Pancreas (tissue), 10 donors: Measurements from ENCODE around the gene SHC3. TPM values are rescaled to one million over a fixed set of nuclear protein-coding genes. Genes with fewer than 3 reads are reported as not detected.

ENCODE experiments used
- ATAC-seq, 4 donors: fragments of 200-7000 bp; cut with Tn5 transposase; one replicate each; pipeline versions ENCODE4 v1.8.0 to v1.9.1; 2020; ENCODE audit warnings: mild to moderate bottlenecking in 4 of 4, moderate library complexity in 4 of 4
- DNase-seq, 6 donors: peaks; one replicate each; pipeline ENCODE4 v3.0.0-alpha.2; 2020
- FAIRE-seq: peaks from 2 replicates; lab custom pipeline; 2012; peaks lifted over from hg19 to GRCh38; lab: Jason Lieb, UNC
- H3K27ac ChIP-seq, 4 donors: fragments of 200-600 bp; sonication (generic); 1 replicate in 3 of 4; 2 replicates in 1 of 4; pipeline versions ENCODE4 v1.5.0 to v1.8.0; 2020
- H3K27me3 ChIP-seq, 4 donors: fragments of 200-600 bp; one replicate each; pipeline ENCODE4 v1.8.0; 2021
- H3K36me3 ChIP-seq, 3 donors: fragments of 200-600 bp; sonication (generic) in 1 of 3; one replicate each; pipeline versions ENCODE4 v1.5.0 to v1.8.0; 2020 to 2021
- H3K4me1 ChIP-seq, 3 donors: fragments of 200-600 bp; one replicate each; pipeline ENCODE4 v1.8.0; 2021
- H3K4me3 ChIP-seq, 4 donors: fragments of 200-600 bp; sonication (generic) in 2 of 4; one replicate each; pipeline versions ENCODE4 v1.5.0 to v1.8.0; 2020 to 2021
- H3K9me3 ChIP-seq, 4 donors: fragments of 200-600 bp; one replicate each; pipeline ENCODE4 v1.8.0; 2021
- WGBS, 2 donors: extraction: QIAGEN DNeasy Blood & Tissue Kit; methylation state at CpG; one replicate each; pipeline ENCODE4 v1.1.7; 2013; 5-methylcytosine and 5-hydroxymethylcytosine counted together
- intact Hi-C, 3 donors: fragments of 100-400 bp; cut with DNase I; formaldehyde crosslinking; loops; one replicate each; pipeline versions ENCODE4 v1.11.1 to v1.14.2; 2022
- polyA plus RNA-seq, 2 donors: library from polyadenylated mRNA; stranded (reverse); fragments of 200-250 nt; gene quantifications; one replicate each; pipeline ENCODE4 v1.2.3, GENCODE V29; 2013
- total RNA-seq, 6 donors: library from RNA; stranded (reverse); fragmentation: NEBNext Ultra II Directional in 4 of 6; extraction: Animal tissue kit (Norgen Biotek cat#: 25700) in 4 of 6; gene quantifications; one replicate each; pipeline versions ENCODE4 v1.2.1 to v1.2.4, GENCODE V29; 2021 to 2023
- TF ChIP-seq, protein P1 (sequence below), 4 donors: fragments of 200-600 bp; sonication (generic) in 3 of 4; IDR thresholded peaks; one replicate each; pipeline versions ENCODE4 v1.5.0 to v1.8.0; 2021; ENCODE audit warnings: antibody characterized with exemption in 4 of 4
- donor health status: healthy with polysubstance abuse.
- donor health status: DM: no; HTN: no; CAD: no; lungs with moderate emphysema.
- donor health status: DM: no; HTN: no; CAD: no.
- donor health status: control.
- donor health status: control.
- donor health status: Bipolar disorder and iron deficiency.
- donor health status: DM: yes; HTN: yes; CAD: no.
- donor health status: DM: no; HTN: no; CAD: no.
- donor health status: DM: no; HTN: no; CAD: no.
- donor health status: DM: yes; HTN: yes; CAD: no.

SHC3 gene
- total and polyA plus RNA-seq, 8 donors = 0.19 to 6.3 (median 1.8) TPM

DNA sequence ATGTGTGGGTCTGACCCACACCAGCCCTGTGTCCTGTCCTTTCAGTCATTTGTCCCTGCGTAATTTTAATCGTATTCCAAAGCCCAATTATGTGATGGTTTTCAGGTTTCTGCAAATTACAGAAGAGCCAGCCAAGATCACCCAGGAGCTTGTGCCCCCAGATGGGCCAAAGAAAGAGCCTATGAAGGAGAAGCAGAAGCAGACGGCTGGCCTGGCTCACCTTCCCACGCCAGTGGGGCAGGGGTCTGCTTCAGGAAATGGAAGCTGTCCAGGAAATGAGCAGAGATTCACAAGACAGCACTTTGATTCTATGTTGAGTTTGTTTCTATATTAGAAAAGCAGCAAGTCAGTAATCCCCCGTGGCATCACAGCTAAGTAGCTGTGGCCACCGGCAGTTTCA, 175.6 kb downstream of the SHC3 start:
- intact Hi-C loops = loop anchor here in 2 of 3 donors (5.0 kb wide), 1 partner anchor 411 kb away; no protein-coding TSS in a partner anchor
- 88 to 92% methylated on average over 6 of the region's 6 CpGs for WGBS, 2 donors
- DNase-seq (no peak), ATAC-seq (no peak), FAIRE-seq (no peak)
- Histone ChIP-seq H3K4me3 (no peak overlapping the region), H3K27me3 (no peaks in the 10 kb centered on the region), H3K4me1 (peaks cover 0 to 14% (median 8%) of the 10 kb centered on the region in 3 donors), H3K9me3 (no peaks in the 10 kb centered on the region), H3K36me3 (no peaks in the 10 kb centered on the region), H3K27ac (no peak overlapping the region)
- TF ChIP-seq, protein P1, sequence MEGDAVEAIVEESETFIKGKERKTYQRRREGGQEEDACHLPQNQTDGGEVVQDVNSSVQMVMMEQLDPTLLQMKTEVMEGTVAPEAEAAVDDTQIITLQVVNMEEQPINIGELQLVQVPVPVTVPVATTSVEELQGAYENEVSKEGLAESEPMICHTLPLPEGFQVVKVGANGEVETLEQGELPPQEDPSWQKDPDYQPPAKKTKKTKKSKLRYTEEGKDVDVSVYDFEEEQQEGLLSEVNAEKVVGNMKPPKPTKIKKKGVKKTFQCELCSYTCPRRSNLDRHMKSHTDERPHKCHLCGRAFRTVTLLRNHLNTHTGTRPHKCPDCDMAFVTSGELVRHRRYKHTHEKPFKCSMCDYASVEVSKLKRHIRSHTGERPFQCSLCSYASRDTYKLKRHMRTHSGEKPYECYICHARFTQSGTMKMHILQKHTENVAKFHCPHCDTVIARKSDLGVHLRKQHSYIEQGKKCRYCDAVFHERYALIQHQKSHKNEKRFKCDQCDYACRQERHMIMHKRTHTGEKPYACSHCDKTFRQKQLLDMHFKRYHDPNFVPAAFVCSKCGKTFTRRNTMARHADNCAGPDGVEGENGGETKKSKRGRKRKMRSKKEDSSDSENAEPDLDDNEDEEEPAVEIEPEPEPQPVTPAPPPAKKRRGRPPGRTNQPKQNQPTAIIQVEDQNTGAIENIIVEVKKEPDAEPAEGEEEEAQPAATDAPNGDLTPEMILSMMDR (IDR thresholded peaks at IDR 0.05) = no peak

DNA sequence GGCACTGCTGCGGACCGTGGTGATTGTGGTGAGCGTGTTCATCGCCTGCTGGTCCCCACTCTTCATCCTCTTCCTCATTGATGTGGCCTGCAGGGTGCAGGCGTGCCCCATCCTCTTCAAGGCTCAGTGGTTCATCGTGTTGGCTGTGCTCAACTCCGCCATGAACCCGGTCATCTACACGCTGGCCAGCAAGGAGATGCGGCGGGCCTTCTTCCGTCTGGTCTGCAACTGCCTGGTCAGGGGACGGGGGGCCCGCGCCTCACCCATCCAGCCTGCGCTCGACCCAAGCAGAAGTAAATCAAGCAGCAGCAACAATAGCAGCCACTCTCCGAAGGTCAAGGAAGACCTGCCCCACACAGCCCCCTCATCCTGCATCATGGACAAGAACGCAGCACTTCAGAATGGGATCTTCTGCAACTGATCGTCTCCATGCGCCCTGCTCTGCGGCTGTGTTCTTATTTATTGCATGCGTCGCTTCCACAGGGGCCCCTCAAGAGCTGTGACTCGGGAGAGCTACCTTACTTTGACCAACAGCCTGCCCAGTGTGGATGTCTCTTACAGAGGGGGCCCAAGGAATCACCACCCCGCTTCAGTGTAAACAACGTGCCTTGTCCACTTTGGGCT, 176.6 kb downstream of the SHC3 start:
- H3K27ac ChIP-seq = no peak overlapping the region
- H3K4me3 ChIP-seq = no peak overlapping the region
- no peaks in the 10 kb centered on the region for H3K36me3 ChIP-seq
- no peaks in the 10 kb centered on the region for H3K9me3 ChIP-seq
- no peaks in the 10 kb centered on the region for H3K27me3 ChIP-seq
- DNase-seq = no peak
- TF ChIP-seq, protein P1 (IDR thresholded peaks at IDR 0.05) = no peak
- intact Hi-C loops = loop anchor here in 2 of 3 donors (5.0 kb wide), 1 partner anchor 410 kb away; no protein-coding TSS in a partner anchor
- no peak for ATAC-seq
- FAIRE-seq = no peak
- 92% methylated on average over 27 of the region's 27 CpGs for WGBS, 2 donors
- H3K4me1 ChIP-seq = peaks cover 0 to 14% (median 8%) of the 10 kb centered on the region in 3 donors

DNA sequence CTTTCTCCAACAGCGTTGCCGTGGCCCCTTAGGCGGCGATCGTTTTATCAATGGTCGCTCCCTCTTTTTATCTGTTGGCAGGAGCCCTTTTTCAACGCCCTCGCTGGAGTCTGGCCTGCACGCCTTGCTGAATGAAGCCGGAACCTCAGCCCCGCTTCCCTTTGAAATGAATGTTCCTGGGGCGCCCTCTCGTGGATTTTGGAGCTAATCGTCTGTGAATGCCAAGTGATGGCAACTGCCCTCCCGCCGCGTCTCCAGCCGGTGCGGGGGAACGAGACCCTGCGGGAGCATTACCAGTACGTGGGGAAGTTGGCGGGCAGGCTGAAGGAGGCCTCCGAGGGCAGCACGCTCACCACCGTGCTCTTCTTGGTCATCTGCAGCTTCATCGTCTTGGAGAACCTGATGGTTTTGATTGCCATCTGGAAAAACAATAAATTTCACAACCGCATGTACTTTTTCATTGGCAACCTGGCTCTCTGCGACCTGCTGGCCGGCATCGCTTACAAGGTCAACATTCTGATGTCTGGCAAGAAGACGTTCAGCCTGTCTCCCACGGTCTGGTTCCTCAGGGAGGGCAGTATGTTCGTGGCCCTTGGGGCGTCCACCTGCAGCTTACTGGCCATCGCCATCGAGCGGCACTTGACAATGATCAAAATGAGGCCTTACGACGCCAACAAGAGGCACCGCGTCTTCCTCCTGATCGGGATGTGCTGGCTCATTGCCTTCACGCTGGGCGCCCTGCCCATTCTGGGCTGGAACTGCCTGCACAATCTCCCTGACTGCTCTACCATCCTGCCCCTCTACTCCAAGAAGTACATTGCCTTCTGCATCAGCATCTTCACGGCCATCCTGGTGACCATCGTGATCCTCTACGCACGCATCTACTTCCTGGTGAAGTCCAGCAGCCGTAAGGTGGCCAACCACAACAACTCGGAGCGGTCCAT, 177.4 kb downstream of the SHC3 start:
- intact Hi-C loops = loop anchor here in 2 of 3 donors (5.0 kb wide), 1 partner anchor 409 kb away; no protein-coding TSS in a partner anchor
- no peaks in the 10 kb centered on the region for H3K36me3 ChIP-seq
- TF ChIP-seq, protein P1 (IDR thresholded peaks at IDR 0.05) = peak; percentile 45 to 74 (median 58)
- H3K27me3 ChIP-seq = no peaks in the 10 kb centered on the region
- H3K4me3 ChIP-seq = peak overlapping the region in 1 of 4 donors; percentile 5
- ATAC-seq (peak; percentile 82 to 92 (median 90)), DNase-seq (peak; percentile 82 to 93 (median 90)), FAIRE-seq (no peak)
- no peak overlapping the region for H3K27ac ChIP-seq
- 26 to 28% methylated on average over 52 of the region's 52 CpGs for WGBS, 2 donors
- no peaks in the 10 kb centered on the region for H3K9me3 ChIP-seq
- peaks cover 0 to 14% (median 8%) of the 10 kb centered on the region in 3 donors for H3K4me1 ChIP-seq

DNA sequence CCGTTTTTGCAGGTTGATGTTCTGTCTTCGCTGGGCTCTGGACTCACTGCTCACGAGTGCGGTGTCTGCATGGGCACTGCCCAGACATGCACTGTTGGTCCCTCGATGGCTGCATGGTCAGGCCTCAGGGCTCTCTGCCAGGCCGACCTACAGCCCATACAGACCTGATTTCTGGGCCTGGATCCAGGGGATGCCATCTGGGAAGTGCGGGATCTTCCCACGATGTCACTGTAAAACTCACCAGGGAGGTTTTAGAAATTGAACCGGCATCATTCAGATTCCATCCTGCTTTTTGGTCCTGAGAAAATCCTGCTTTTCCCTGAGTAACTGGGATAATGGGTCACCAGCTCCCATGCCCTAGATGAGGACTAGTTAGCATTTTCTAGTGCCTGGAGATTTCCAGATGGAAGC, 178.2 kb downstream of the SHC3 start:
- FAIRE-seq (no peak), DNase-seq (peak in 3 of 6 donors; percentile 32 to 71 (median 65)), ATAC-seq (peak; percentile 28 to 52 (median 47))
- no peaks in the 10 kb centered on the region for H3K27me3 ChIP-seq
- no peak overlapping the region for H3K4me3 ChIP-seq
- no peak overlapping the region for H3K27ac ChIP-seq
- H3K36me3 ChIP-seq = no peaks in the 10 kb centered on the region
- 40 to 42% methylated on average over 9 of the region's 9 CpGs for WGBS, 2 donors
- H3K9me3 ChIP-seq = no peaks in the 10 kb centered on the region
- TF ChIP-seq, protein P1 (IDR thresholded peaks at IDR 0.05) = no peak
- intact Hi-C loops = loop anchor here in 2 of 3 donors (5.0 kb wide), 1 partner anchor 408 kb away; no protein-coding TSS in a partner anchor
- peaks cover 0 to 14% (median 8%) of the 10 kb centered on the region in 3 donors for H3K4me1 ChIP-seq
